ENCODE measurements around the gene LRP4.

Gene LRP4

GRCh38 chr11:46845440-46845739 lies 73.0 kb downstream of the LRP4 start:
- FAIRE-seq = no peak

GRCh38 chr11:46840116-46840515 lies 78.2 kb downstream of the LRP4 start:
- FAIRE-seq = no peak

- no peak for FAIRE-seq
Observed at GRCh38 chr11:46838501-46838900, 79.8 kb downstream of the LRP4 start.

GRCh38 chr11:46837860-46838259 lies 80.5 kb downstream of the LRP4 start:
- FAIRE-seq = no peak

- FAIRE-seq = no peak
Observed at GRCh38 chr11:46836870-46837269, 81.5 kb downstream of the LRP4 start.

- no peak for FAIRE-seq
Observed at GRCh38 chr11:46836431-46836830, 81.9 kb downstream of the LRP4 start.

GRCh38 chr11:46835897-46836296 lies 82.5 kb downstream of the LRP4 start:
- FAIRE-seq = no peak

GRCh38 chr11:46834821-46835220 lies 83.5 kb downstream of the LRP4 start:
- FAIRE-seq = no peak

- FAIRE-seq = no peak
Observed at GRCh38 chr11:46832511-46833214, 85.7 kb downstream of the LRP4 start.

GRCh38 chr11:46827995-46828394 lies 90.4 kb downstream of the LRP4 start:
- FAIRE-seq = no peak

- FAIRE-seq = peak; percentile 87
Observed at GRCh38 chr11:46826310-46827044, 91.9 kb downstream of the LRP4 start.

GRCh38 chr11:46808799-46809431 lies 109.4 kb downstream of the LRP4 start:
- FAIRE-seq = peak; percentile 31
